H9 (cell line): ENCODE data around the gene RB1. TPM values are rescaled to one million over a fixed set of nuclear protein-coding genes. Genes with fewer than 3 reads are reported as not detected.

ENCODE experiments used
- DNase-seq: peaks from one replicate; pipeline ENCODE4 v3.0.0-alpha.2; 2017
- H2AFZ ChIP-seq: one replicate; pipeline ENCODE4 v1.6.1; 2013; ENCODE audit warnings: mild to moderate bottlenecking, low read length, control low read depth, moderate library complexity
- H2AK5ac ChIP-seq: 2 replicates; pipeline ENCODE4 v1.6.1; 2013; ENCODE audit warnings: low read length, control low read depth, mixed read lengths; ENCODE audit not compliant: insufficient read length
- H2BK120ac ChIP-seq: one replicate; pipeline ENCODE4 v1.6.1; 2013; ENCODE audit warnings: low read depth, mild to moderate bottlenecking, low read length, control low read depth, inconsistent platforms; ENCODE audit not compliant: poor library complexity, severe bottlenecking
- H2BK12ac ChIP-seq: 2 replicates; pipeline ENCODE4 v1.6.1; 2013; ENCODE audit warnings: low read length, control low read depth, mixed read lengths, low read depth; ENCODE audit not compliant: insufficient read length
- H2BK15ac ChIP-seq: 2 replicates; pipeline ENCODE4 v1.6.1; 2013; ENCODE audit warnings: low read depth, low read length, control low read depth
- H2BK20ac ChIP-seq: one replicate; pipeline ENCODE4 v1.6.1; 2013; ENCODE audit warnings: low read depth, mild to moderate bottlenecking, low read length, control low read depth, inconsistent platforms; ENCODE audit not compliant: poor library complexity, severe bottlenecking
- H2BK5ac ChIP-seq: 2 replicates; pipeline ENCODE4 v1.6.1; 2013; ENCODE audit warnings: low read length, control low read depth, mixed read lengths; ENCODE audit not compliant: insufficient read length
- H3K14ac ChIP-seq: 2 replicates; pipeline ENCODE4 v1.6.1; 2013; ENCODE audit warnings: low read length, control low read depth; ENCODE audit not compliant: insufficient read depth
- H3K18ac ChIP-seq: 2 replicates; pipeline ENCODE4 v1.6.1; 2013; ENCODE audit warnings: low read depth, mild to moderate bottlenecking, mixed read lengths, low read length, control low read depth; ENCODE audit not compliant: insufficient read length
- H3K23ac ChIP-seq: 2 replicates; pipeline ENCODE4 v1.6.1; 2013; ENCODE audit warnings: low read length, control low read depth, mixed read lengths, low read depth; ENCODE audit not compliant: insufficient read length
- H3K23me2 ChIP-seq: 2 replicates; pipeline ENCODE4 v1.6.1; 2013; ENCODE audit warnings: low read depth, mild to moderate bottlenecking, mixed read lengths, low read length, control low read depth; ENCODE audit not compliant: insufficient read length, poor library complexity, severe bottlenecking
- H3K27ac ChIP-seq: 2 replicates; pipeline ENCODE4 v1.5.1; 2013; ENCODE audit warnings: low read length, control low read depth, mixed read lengths, low read depth; ENCODE audit not compliant: insufficient read length
- H3K27me3 ChIP-seq: 2 replicates; pipeline ENCODE4 v1.6.1; 2013; ENCODE audit warnings: low read length, control low read depth, inconsistent platforms; ENCODE audit not compliant: insufficient read depth
- H3K4ac ChIP-seq: 2 replicates; pipeline ENCODE4 v1.6.1; 2013; ENCODE audit warnings: low read depth, mild to moderate bottlenecking, control low read depth, inconsistent platforms, low read length, moderate library complexity
- H3K4me1 ChIP-seq: 2 replicates; pipeline ENCODE4 v1.6.1; 2013; ENCODE audit warnings: low read length, control low read depth, inconsistent platforms; ENCODE audit not compliant: insufficient read depth
- H3K4me2 ChIP-seq: 2 replicates; pipeline ENCODE4 v1.6.1; 2013; ENCODE audit warnings: low read length, control low read depth, mixed read lengths; ENCODE audit not compliant: insufficient read length, insufficient read depth
- H3K56ac ChIP-seq: 2 replicates; pipeline ENCODE4 v1.6.1; 2013; ENCODE audit warnings: low read depth, mild to moderate bottlenecking, mixed read lengths, low read length, control low read depth; ENCODE audit not compliant: insufficient read length
- H3K79me1 ChIP-seq: 2 replicates; pipeline ENCODE4 v1.6.1; 2013; ENCODE audit warnings: low read depth, mild to moderate bottlenecking, moderate library complexity, low read length, control low read depth, inconsistent platforms; ENCODE audit not compliant: insufficient read depth, poor library complexity, severe bottlenecking
- H3K79me2 ChIP-seq: 2 replicates; pipeline ENCODE4 v1.6.1; 2013; ENCODE audit warnings: low read length, control low read depth, inconsistent platforms; ENCODE audit not compliant: insufficient read depth
- H3K9ac ChIP-seq: 2 replicates; pipeline ENCODE4 v1.6.1; 2013; ENCODE audit warnings: low read length, control low read depth, mixed read lengths; ENCODE audit not compliant: insufficient read length; ENCODE audit errors: extremely low read depth
- H3K9me3 ChIP-seq: one replicate; pipeline ENCODE4 v1.6.1; 2013; ENCODE audit warnings: low read depth, low read length, inconsistent platforms; ENCODE audit not compliant: control insufficient read depth
- H3T11ph ChIP-seq: one replicate; pipeline ENCODE4 v1.6.1; 2013; ENCODE audit warnings: mild to moderate bottlenecking, low read length, control low read depth, inconsistent platforms
- H4K20me1 ChIP-seq: one replicate; pipeline ENCODE4 v1.6.1; 2013; ENCODE audit not compliant: control insufficient read depth, insufficient read length, insufficient read depth
- H4K5ac ChIP-seq: 2 replicates; pipeline ENCODE4 v1.6.1; 2013; ENCODE audit warnings: low read depth, mild to moderate bottlenecking, mixed read lengths, low read length, control low read depth; ENCODE audit not compliant: insufficient read length
- H4K8ac ChIP-seq: replicated peaks from 2 replicates; pipeline ENCODE4 v1.6.1; 2013; ENCODE audit warnings: low read length, control low read depth, mixed read lengths, low read depth; ENCODE audit not compliant: insufficient read length
- H4K91ac ChIP-seq: 2 replicates; pipeline ENCODE4 v1.6.1; 2013; ENCODE audit warnings: low read depth, mild to moderate bottlenecking, moderate library complexity, mixed read lengths, low read length, control low read depth; ENCODE audit not compliant: insufficient read length
- H3K27ac Mint-ChIP-seq, 3 experiments: 2 replicates in 2 of 3; 3 replicates in 1 of 3; pipeline ENCODE4 v1.8.0; 2020 to 2021; ENCODE audit warnings: mixed read lengths in 3 of 3, mild to moderate bottlenecking in 1 of 3, moderate library complexity in 1 of 3
- H3K27me3 Mint-ChIP-seq: 2 replicates; pipeline ENCODE4 v1.8.0; 2021; ENCODE audit warnings: low read depth, mild to moderate bottlenecking, moderate library complexity, mixed read lengths
- H3K36me3 Mint-ChIP-seq, 3 experiments: 2 replicates in 2 of 3; 3 replicates in 1 of 3; pipeline ENCODE4 v1.8.0; 2020 to 2021; ENCODE audit warnings: low read depth in 3 of 3, mixed read lengths in 3 of 3; ENCODE audit not compliant: insufficient read depth in 1 of 3
- H3K4me1 Mint-ChIP-seq, 2 experiments: 2 replicates each; pipeline ENCODE4 v1.8.0; 2020; ENCODE audit warnings: mixed read lengths in 2 of 2
- H3K4me3 Mint-ChIP-seq, 2 experiments: 2 replicates in 1 of 2; 3 replicates in 1 of 2; pipeline ENCODE4 v1.8.0; 2020 to 2021; ENCODE audit warnings: mild to moderate bottlenecking in 2 of 2, mixed read lengths in 2 of 2, moderate library complexity in 1 of 2
- H3K9me3 Mint-ChIP-seq, 2 experiments: 2 replicates in 1 of 2; 3 replicates in 1 of 2; pipeline ENCODE4 v1.8.0; 2020; ENCODE audit warnings: mild to moderate bottlenecking in 2 of 2, mixed read lengths in 2 of 2, moderate library complexity in 1 of 2
- CTCF ChIP-seq: fragments of 200-600 bp; sonication (generic); conservative IDR thresholded peaks from 3 replicates; pipeline ENCODE4 v1.8.0; 2021; ENCODE audit warnings: antibody characterized with exemption, mild to moderate bottlenecking
- WGBS: extraction: QIAGEN DNeasy Blood & Tissue Kit; methylation state at CpG from one replicate; pipeline ENCODE4 v1.1.7; 2013; ENCODE audit warnings: missing lambda C conversion rate, low lambda C conversion rate, mixed read lengths; ENCODE audit not compliant: insufficient read length; ENCODE audit errors: extremely low coverage; 5-methylcytosine and 5-hydroxymethylcytosine counted together
- total RNA-seq: library from RNA; stranded (reverse); gene quantifications from 2 replicates; pipeline ENCODE4 v1.2.1, GENCODE V29; 2021

Gene RB1
- total RNA-seq, 1 experiment from 2014 or later = 20.5 TPM

GRCh38 chr13:48344264-48344663 lies 40.7 kb downstream of the RB1 start:
- Histone ChIP-seq H2BK12ac (no peak overlapping the region), H4K91ac (no peak overlapping the region), H2BK5ac (no peak overlapping the region), H3K4me2 (no peak overlapping the region), H3T11ph (no peak overlapping the region), H4K20me1 (no peaks in the 10 kb centered on the region), H2BK120ac (no peak overlapping the region), H3K79me2 (no peaks in the 10 kb centered on the region), H3K27me3 (no peaks in the 10 kb centered on the region), H4K5ac (no peak overlapping the region), H3K79me1 (no peaks in the 10 kb centered on the region), H2AFZ (no peak overlapping the region), H3K4ac (no peak overlapping the region), H3K14ac (no peak overlapping the region), H3K4me1 (no peaks in the 10 kb centered on the region), H3K9ac (no peak overlapping the region), H3K23me2 (no peaks in the 10 kb centered on the region), H3K18ac (no peak overlapping the region), H2BK15ac (no peak overlapping the region), H3K9me3 (no peaks in the 10 kb centered on the region), H3K56ac (no peak overlapping the region), H3K23ac (no peak overlapping the region), H2AK5ac (no peak overlapping the region), H2BK20ac (no peak overlapping the region), H4K8ac (no peak overlapping the region), H3K27ac (no peak overlapping the region)
- no peak for TF ChIP-seq CTCF
- peaks cover 3 to 16% (median 8%) of the 10 kb centered on the region in 3 experiments; a peak in 6 of 7 replicates for H3K36me3 Mint-ChIP-seq
- peaks cover 7 to 9% of the 10 kb centered on the region in 2 experiments for H3K9me3 Mint-ChIP-seq
- no peaks in the 10 kb centered on the region for H3K27me3 Mint-ChIP-seq
- no peaks in the 10 kb centered on the region for H3K4me1 Mint-ChIP-seq
- no peak overlapping the region for H3K4me3 Mint-ChIP-seq
- no CpG with 5 or more reads among the region's 2 CpGs for WGBS
- H3K27ac Mint-ChIP-seq = no peak overlapping the region
- no peak for DNase-seq
